GM12878 (cell line): Measurements from ENCODE around the gene TSSC4. TPM values are rescaled to one million over a fixed set of nuclear protein-coding genes. Genes with fewer than 3 reads are reported as not detected.

Experiments used
- ATAC-seq: fragments of 200-7000 bp; cut with Tn5 transposase; 3 replicates; pipeline ENCODE4 v1.9.1; 2020; ENCODE audit warnings: mild to moderate bottlenecking, moderate library complexity
- BruUV-seq: library from RNA; stranded (reverse); fragments of 400-500 nt; replicated peaks from 2 replicates; lab custom pipeline; 2021; lab: Mats Ljungman, UMichigan
- CTCF ChIA-PET: fragments of 300-600 bp; sonication (Branson Sonifier 250); formaldehyde crosslinking; extraction: SDS; loops from one replicate; lab custom pipeline; 2021; ENCODE audit warnings: inconsistent platforms; lab: Yijun Ruan, JAX
- POLR2A ChIA-PET: fragments of 350-600 bp; formaldehyde crosslinking; extraction: SDS; loops from one replicate; lab custom pipeline; 2021; ENCODE audit warnings: inconsistent platforms; lab: Charles Lee
- RAD21 ChIA-PET: fragments of 300-600 bp; sonication (Branson Sonifier 250); formaldehyde crosslinking; loops from one replicate; lab custom pipeline; 2023; ENCODE audit warnings: antibody characterized with exemption; ENCODE audit not compliant: unreplicated experiment; lab: Charles Lee
- SMC1A ChIA-PET: fragments of 300-600 bp; sonication (Branson Sonifier 250); formaldehyde crosslinking; loops from one replicate; lab custom pipeline; 2023; ENCODE audit not compliant: unreplicated experiment, uncharacterized antibody; lab: Charles Lee
- DNase-seq: peaks from one replicate; pipeline ENCODE4 v3.0.0-alpha.2; 2011; ENCODE audit warnings: low read depth, low spot score
- FAIRE-seq: peaks from 3 replicates; lab custom pipeline; 2011; peaks lifted over from hg19 to GRCh38; lab: Jason Lieb, UNC
- H2AFZ ChIP-seq: 2 replicates; pipeline ENCODE4 v1.6.0; 2011; ENCODE audit warnings: low read depth, low read length, control low read depth; ENCODE audit not compliant: control insufficient read depth
- H3K27ac ChIP-seq: 2 replicates; pipeline ENCODE4 v1.5.1; 2011; ENCODE audit warnings: control low read depth; ENCODE audit not compliant: control insufficient read depth, insufficient read depth
- H3K27me3 ChIP-seq, 2 experiments: replicated peaks in 1 of 2; 2 replicates each; pipeline versions ENCODE4 v1.6.0 to v1.6.1; 2011; ENCODE audit warnings: low read length in 1 of 2; ENCODE audit not compliant: control insufficient read depth in 2 of 2, insufficient read depth in 2 of 2
- H3K36me3 ChIP-seq, 2 experiments: 2 replicates each; pipeline ENCODE4 v1.5.1; 2011; ENCODE audit warnings: low read length in 1 of 2; ENCODE audit not compliant: control insufficient read depth in 2 of 2, insufficient read depth in 2 of 2
- H3K4me1 ChIP-seq: 2 replicates; pipeline ENCODE4 v1.6.1; 2011; ENCODE audit warnings: mild to moderate bottlenecking, low read length, moderate library complexity, mixed read lengths; ENCODE audit not compliant: control insufficient read depth, insufficient read depth
- H3K4me2 ChIP-seq: 2 replicates; pipeline ENCODE4 v1.6.0; 2011; ENCODE audit warnings: control low read depth; ENCODE audit not compliant: control insufficient read depth, insufficient read depth
- H3K4me3 ChIP-seq: fragments of 200-600 bp; sonication (generic); 2 replicates; pipeline ENCODE4 v1.5.1; 2016
- H3K79me2 ChIP-seq: 2 replicates; pipeline ENCODE4 v1.6.0; 2011; ENCODE audit warnings: low read length; ENCODE audit not compliant: control insufficient read depth, insufficient read depth
- H3K9ac ChIP-seq: 2 replicates; pipeline ENCODE4 v1.8.0; 2011; ENCODE audit warnings: low read length, control low read depth, mixed read lengths; ENCODE audit not compliant: control insufficient read depth, insufficient read depth
- H3K9me3 ChIP-seq: replicated peaks from 3 replicates; pipeline ENCODE4 v1.5.1; 2011; ENCODE audit warnings: mild to moderate bottlenecking, low read length; ENCODE audit not compliant: control insufficient read depth, insufficient read depth
- H4K20me1 ChIP-seq: 2 replicates; pipeline ENCODE4 v1.6.0; 2011; ENCODE audit not compliant: control insufficient read depth, insufficient read depth
- E2F4 ChIP-seq: IDR thresholded peaks from 2 replicates; pipeline ENCODE4 v1.6.1; 2012; ENCODE audit warnings: low read depth, low read length, improper control_type of control experiment
- E2F8 ChIP-seq: fragments of 450-650 bp; IDR thresholded peaks from 2 replicates; pipeline ENCODE4 v1.6.1; 2018; ENCODE audit warnings: mild to moderate bottlenecking, low read depth, moderate library complexity; ENCODE audit not compliant: partially characterized antibody
- FOXM1 ChIP-seq: IDR thresholded peaks from 2 replicates; pipeline ENCODE4 v1.6.1; 2012; ENCODE audit warnings: low read depth, mild to moderate bottlenecking, inconsistent platforms, low read length, moderate library complexity
- HDGF ChIP-seq: fragments of 450-650 bp; IDR thresholded peaks from 2 replicates; pipeline ENCODE4 v1.6.1; 2016; ENCODE audit warnings: antibody characterized with exemption
- IKZF1 ChIP-seq: fragments of 450-650 bp; conservative IDR thresholded peaks from 2 replicates; pipeline ENCODE4 v1.6.1; 2017; ENCODE audit warnings: antibody characterized with exemption, mild to moderate bottlenecking
- IRF3 ChIP-seq: fragments of 450-650 bp; IDR thresholded peaks from 2 replicates; pipeline ENCODE4 v1.6.1; 2014; ENCODE audit warnings: mild to moderate bottlenecking
- NBN ChIP-seq: fragments of 450-650 bp; IDR thresholded peaks from 2 replicates; pipeline ENCODE4 v1.6.1; 2016
- RBBP5 ChIP-seq: fragments of 200-600 bp; sonication (generic); conservative IDR thresholded peaks from 2 replicates; pipeline ENCODE4 v1.6.1; 2016
- ZSCAN29 ChIP-seq: fragments of 450-650 bp; IDR thresholded peaks from 2 replicates; pipeline ENCODE4 v1.6.1; 2017; ENCODE audit warnings: mild to moderate bottlenecking, moderate library complexity
- WGBS: methylation state at CpG from one replicate; pipeline ENCODE4 v1.1.6; 2016; ENCODE audit warnings: low lambda C conversion rate; ENCODE audit not compliant: insufficient replicate concordance, insufficient coverage; ENCODE audit errors: missing lambda C conversion rate; 5-methylcytosine and 5-hydroxymethylcytosine counted together
- in situ Hi-C: fragments of 300-500 bp; cut with MboI; formaldehyde crosslinking; loops from 9 replicates; pipeline ENCODE4 v1.14.3; 2018; ENCODE audit warnings: mixed read lengths
- intact Hi-C: fragments of 100-400 bp; cut with micrococcal nuclease; formaldehyde crosslinking; loops from one replicate; pipeline ENCODE4 v1.14.2; 2022; ENCODE audit not compliant: unreplicated experiment
- polyA plus RNA-seq, 11 experiments: library from polyadenylated mRNA; depleted of rRNA in 4 of 11; unstranded in 6 of 11; stranded (reverse) in 5 of 11; fragments of >200 nt; fragmentation: Nextera tagmentation in 4 of 11; fragmentation: Illumina TruSeq in 1 of 11; extraction: Ambion mirVana in 4 of 11; extraction: Trizol in 1 of 11; gene quantifications; 1 replicate in 1 of 11; 2 replicates in 10 of 11; pipeline versions ENCODE4 v1.2.1 to v1.2.3, GENCODE V29; 2011 to 2016; ENCODE audit warnings: inconsistent platforms in 2 of 11, missing spikeins in 2 of 11, low read depth in 1 of 11
- total RNA-seq, 4 experiments: library from RNA; depleted of rRNA in 3 of 4; stranded (reverse); fragments of >200 nt in 3 of 4; fragmentation: Illumina TruSeq in 1 of 4; extraction: Trizol in 1 of 4; gene quantifications; 2 replicates each; pipeline versions ENCODE4 v1.2.1 to v1.2.3, GENCODE V29; 2013 to 2021

TSSC4 gene
- total and polyA plus RNA-seq, 10 of the 15 experiments (the other 5 are each of a cell fraction or from before 2014, with no cell fraction given), result 0.69 to 70.1 (median 25.7) TPM

GRCh38 chr11:2426826-2427521 lies 26.4 kb downstream of the TSSC4 start:
- ATAC-seq (no peak), DNase-seq (no peak), FAIRE-seq (no peak)
- SMC1A ChIA-PET, result interaction anchor here (0.9 to 1.1 kb wide), 2 partner anchors 105 to 461 kb away, joined by 3 to 8 read pairs; no protein-coding TSS in a partner anchor
- BruUV-seq, result no TSS peak
- RAD21 ChIA-PET, result interaction anchor here (0.8 to 1.7 kb wide), 3 partner anchors 102 to 106 kb away, joined by 3 to 5 read pairs (median 4); no protein-coding TSS in a partner anchor
- H3K27me3 ChIP-seq, result no peaks in the 10 kb centered on the region
- CTCF ChIA-PET, result interaction anchor here (1.1 to 1.9 kb wide), 3 partner anchors 104 to 122 kb away, joined by 8 to 10 read pairs (median 10); no protein-coding TSS in a partner anchor
- no peak overlapping the region for H3K27ac ChIP-seq
- H3K9me3 ChIP-seq, result no peaks in the 10 kb centered on the region; the same call in 2 of the 3 replicates
- H3K4me1 ChIP-seq, result no peaks in the 10 kb centered on the region
- POLR2A ChIA-PET, result no interaction called here
- no peak overlapping the region for H3K4me3 ChIP-seq
- in situ Hi-C loops (loop anchor here (5.0 kb wide), 2 partner anchors 105 to 450 kb away; no protein-coding TSS in a partner anchor), intact Hi-C loops (loop anchor here (10.0 kb wide), 1 partner anchor 58 kb away; no protein-coding TSS in a partner anchor)
- H3K36me3 ChIP-seq, result no peaks in the 10 kb centered on the region
- H3K4me2 ChIP-seq, result no peak overlapping the region
- TF ChIP-seq ZSCAN29 (no peak), IRF3 (no peak), E2F8 (no peak), IKZF1 (no peak), FOXM1 (no peak), RBBP5 (no peak), E2F4 (no peak), NBN (no peak), HDGF (no peak)
- H3K79me2 ChIP-seq, result no peaks in the 10 kb centered on the region
- H4K20me1 ChIP-seq, result no peaks in the 10 kb centered on the region
- no peak overlapping the region for H2AFZ ChIP-seq
- 46% methylated on average over 14 of the region's 14 CpGs for WGBS
- H3K9ac ChIP-seq, result no peak overlapping the region
